Activated B cell treated with CpG ODN at 0.5 μM for 24 hours (primary cell): Measurements from ENCODE around the gene NR2C1. TPM values are rescaled to one million over a fixed set of nuclear protein-coding genes. Genes with fewer than 3 reads are reported as not detected.
"Not testable (repeated sequence)": the region's sequence is repeated elsewhere in the genome, so short reads cannot be mapped to it uniquely, and the experiment has no call there.

Source experiments
- ATAC-seq: fragments of 200-7000 bp; cut with Tn5 transposase; one replicate; pipeline ENCODE4 v1.10.0; 2021; ENCODE audit warnings: low read depth, mild to moderate bottlenecking, moderate library complexity
- CTCF ChIA-PET: fragments of 350-600 bp; sonication (Branson Sonifier 250); formaldehyde crosslinking; loops from one replicate; lab custom pipeline; 2021; ENCODE audit warnings: antibody characterized with exemption; lab: Charles Lee
- POLR2A ChIA-PET: fragments of 350-600 bp; sonication (Branson Sonifier 250); formaldehyde crosslinking; loops from one replicate; lab custom pipeline; 2021; ENCODE audit warnings: antibody characterized with exemption; lab: Charles Lee
- DNase-seq: peaks from one replicate; pipeline ENCODE4 v3.0.0; 2022
- H3K27ac Mint-ChIP-seq: one replicate; pipeline ENCODE4 v1.8.0; 2020; ENCODE audit warnings: mixed read lengths
- H3K27me3 Mint-ChIP-seq: one replicate; pipeline ENCODE4 v1.8.0; 2021; ENCODE audit warnings: mixed read lengths
- H3K36me3 Mint-ChIP-seq: one replicate; pipeline ENCODE4 v1.8.0; 2021; ENCODE audit warnings: low read depth, mixed read lengths
- H3K4me1 Mint-ChIP-seq: one replicate; pipeline ENCODE4 v1.8.0; 2021; ENCODE audit warnings: mixed read lengths
- H3K4me3 Mint-ChIP-seq: one replicate; pipeline ENCODE4 v1.8.0; 2020; ENCODE audit warnings: mild to moderate bottlenecking, mixed read lengths
- H3K9me3 Mint-ChIP-seq: one replicate; pipeline ENCODE4 v1.8.0; 2020; ENCODE audit warnings: mixed read lengths
- CTCF ChIP-seq: fragments of 200-600 bp; IDR thresholded peaks from one replicate; pipeline ENCODE4 v1.8.0; 2022; ENCODE audit warnings: antibody characterized with exemption, mild to moderate bottlenecking
- intact Hi-C: fragments of 100-400 bp; cut with micrococcal nuclease; formaldehyde crosslinking; loops from one replicate; pipeline ENCODE4 v1.15.1; 2024
- total RNA-seq: library from RNA; stranded (reverse); gene quantifications from 2 replicates; pipeline ENCODE4 v1.2.3, GENCODE V29; 2022

NR2C1 gene
- total RNA-seq, 1 donor from 2014 or later = 30.8 TPM

GRCh38 chr12:95105540-95105939 lies 32.1 kb upstream of the NR2C1 start:
- H3K4me1 Mint-ChIP-seq = peaks cover 17% of the 10 kb centered on the region
- peaks cover 6% of the 10 kb centered on the region for H3K36me3 Mint-ChIP-seq
- no peaks in the 10 kb centered on the region for H3K9me3 Mint-ChIP-seq
- intact Hi-C loops = no loop called here
- ChIA-PET CTCF (no interaction called here), POLR2A (interaction anchor here (0.7 kb wide), 1 partner anchor 22 kb away, joined by 3 read pairs; no protein-coding TSS in a partner anchor)
- TF ChIP-seq CTCF = no peak
- DNase-seq = no peak
- no peak overlapping the region for H3K4me3 Mint-ChIP-seq
- H3K27ac Mint-ChIP-seq = no peak overlapping the region
- ATAC-seq = no peak
- no peaks in the 10 kb centered on the region for H3K27me3 Mint-ChIP-seq

GRCh38 chr12:95104919-95105452 lies 31.6 kb upstream of the NR2C1 start:
- intact Hi-C loops = no loop called here
- H3K27me3 Mint-ChIP-seq = no peaks in the 10 kb centered on the region
- peaks cover 6% of the 10 kb centered on the region for H3K36me3 Mint-ChIP-seq
- CTCF ChIA-PET = no interaction called here
- DNase-seq (no peak), ATAC-seq (no peak)
- no peak for TF ChIP-seq CTCF
- POLR2A ChIA-PET = interaction anchor here (0.7 kb wide), 1 partner anchor 21 kb away, joined by 3 read pairs; no protein-coding TSS in a partner anchor
- no peaks in the 10 kb centered on the region for H3K9me3 Mint-ChIP-seq
- H3K27ac Mint-ChIP-seq = no peak overlapping the region
- peaks cover 17% of the 10 kb centered on the region for H3K4me1 Mint-ChIP-seq
- H3K4me3 Mint-ChIP-seq = no peak overlapping the region

- DNase-seq (no peak), ATAC-seq (peak; percentile 94)
- peaks cover 6% of the 10 kb centered on the region for H3K36me3 Mint-ChIP-seq
- H3K27me3 Mint-ChIP-seq = no peaks in the 10 kb centered on the region
- intact Hi-C loops = loop anchor here (1.0 kb wide), 2 partner anchors 30 to 114 kb away; partner anchors contain the start of genes FGD6, NR2C1 and VEZT
- H3K4me1 Mint-ChIP-seq = peaks cover 17% of the 10 kb centered on the region
- ChIA-PET POLR2A (interaction anchor here (2.2 kb wide), 1 partner anchor 30 kb away, joined by 5 read pairs; the partner anchor contains the start of gene NR2C1), CTCF (no interaction called here)
- H3K27ac Mint-ChIP-seq = peak overlapping the region; percentile 37
- H3K9me3 Mint-ChIP-seq = no peaks in the 10 kb centered on the region
- no peak overlapping the region for H3K4me3 Mint-ChIP-seq
- TF ChIP-seq CTCF = no peak
Measured at GRCh38 chr12:95102916-95103671, 29.7 kb upstream of the NR2C1 start.

GRCh38 chr12:95101957-95102356 lies 28.5 kb upstream of the NR2C1 start:
- H3K36me3 Mint-ChIP-seq, H3K27me3 Mint-ChIP-seq, ATAC-seq, CTCF ChIA-PET, POLR2A ChIA-PET, DNase-seq, H3K9me3 Mint-ChIP-seq, H3K27ac Mint-ChIP-seq, H3K4me3 Mint-ChIP-seq, intact Hi-C loops: not testable (repeated sequence)
- H3K4me1 Mint-ChIP-seq = peaks cover 17% of the 10 kb centered on the region

- POLR2A ChIA-PET = interaction anchor here (0.6 kb wide), 1 partner anchor 913 kb away, joined by 5 read pairs; no protein-coding TSS in a partner anchor
- intact Hi-C loops = no loop called here
- Mint-ChIP-seq H3K36me3 (no peaks in the 10 kb centered on the region), H3K4me3 (no peak overlapping the region), H3K9me3 (no peaks in the 10 kb centered on the region), H3K27me3 (no peaks in the 10 kb centered on the region), H3K27ac (no peak overlapping the region), H3K4me1 (peaks cover 17% of the 10 kb centered on the region)
- CTCF ChIA-PET = no interaction called here
- no peak for TF ChIP-seq CTCF
- ATAC-seq (no peak), DNase-seq (no peak)
Measured at GRCh38 chr12:95100264-95101190, 27.1 kb upstream of the NR2C1 start.
